Measurements from ENCODE around the gene DNAH6.

Gene DNAH6

DNA sequence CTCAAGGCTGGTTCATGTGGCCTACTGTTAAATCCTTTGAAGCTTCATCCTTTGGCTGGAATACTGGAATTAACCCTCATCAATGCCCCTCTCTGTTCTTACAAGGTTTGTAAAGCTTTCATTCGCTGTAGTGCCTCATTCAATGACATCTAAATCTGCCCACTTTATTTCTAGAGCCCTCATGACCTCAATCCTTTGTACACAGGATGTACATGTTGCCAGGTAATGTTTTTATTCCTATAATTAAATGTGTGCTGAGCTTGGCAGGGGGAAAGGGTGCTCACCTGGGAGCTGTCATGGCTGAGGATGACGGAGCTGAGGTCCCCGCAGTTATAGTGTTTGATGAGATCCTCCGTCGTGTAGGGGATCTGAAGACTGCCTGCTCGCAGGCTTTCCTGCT lies 325.3 kb downstream of the DNAH6 start:
- Histone ChIP-seq H3K9ac (ENCODE audit: low read depth, low read length) (no peak overlapping the region), H3K27me3 (ENCODE audit: insufficient read depth, low read length) (no peaks in the 10 kb centered on the region), H3K36me3 (ENCODE audit: insufficient read depth, low read length) (no peaks in the 10 kb centered on the region), H3K4me3 (ENCODE audit: low read length) (no peak overlapping the region), H3K9me3 (ENCODE audit: insufficient read depth, low read depth, low read length) (peaks cover 5% of the 10 kb centered on the region; the same call in 1 of the 2 replicates), H3K27ac (ENCODE audit: low read depth, low read length) (no peak overlapping the region), H3K4me1 (ENCODE audit: insufficient read depth, low read length) (no peaks in the 10 kb centered on the region)
- WGBS: 95% methylated on average over 6 of the region's 6 CpGs

DNA sequence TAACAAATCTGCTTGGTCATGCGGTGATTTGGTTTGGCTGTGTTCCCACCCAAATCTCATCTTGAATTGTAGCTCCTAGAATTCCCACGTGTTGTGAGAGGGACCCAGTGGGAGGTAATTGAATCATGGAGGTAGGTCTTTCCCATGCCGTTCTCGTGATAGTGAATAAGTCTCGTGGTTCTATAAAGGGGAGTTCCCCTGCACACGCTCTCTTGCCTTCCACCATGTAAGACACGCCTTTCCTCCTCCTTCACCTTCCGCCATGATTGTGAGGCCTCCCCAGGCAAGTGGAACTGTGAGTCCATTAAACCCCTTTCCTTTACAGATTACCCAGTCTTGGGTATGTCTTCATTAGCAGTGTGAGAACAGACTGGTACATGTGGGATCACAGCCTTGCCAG lies 327.8 kb downstream of the DNAH6 start:
- Histone ChIP-seq H3K9ac (ENCODE audit: low read depth, low read length) (no peak overlapping the region), H3K27ac (ENCODE audit: low read depth, low read length) (no peak overlapping the region), H3K4me1 (ENCODE audit: insufficient read depth, low read length) (no peaks in the 10 kb centered on the region), H3K9me3 (ENCODE audit: insufficient read depth, low read depth, low read length) (no peaks in the 10 kb centered on the region), H3K27me3 (ENCODE audit: insufficient read depth, low read length) (no peaks in the 10 kb centered on the region), H3K4me3 (ENCODE audit: low read length) (no peak overlapping the region), H3K36me3 (ENCODE audit: insufficient read depth, low read length) (no peaks in the 10 kb centered on the region)
- WGBS: 91% methylated on average over 8 of the region's 8 CpGs

GRCh38 chr2:84846041-84846663 lies 329.9 kb downstream of the DNAH6 start:
- Histone ChIP-seq H3K4me1 (ENCODE audit: insufficient read depth, low read length) (no peaks in the 10 kb centered on the region), H3K27me3 (ENCODE audit: insufficient read depth, low read length) (no peaks in the 10 kb centered on the region), H3K27ac (ENCODE audit: low read depth, low read length) (no peak overlapping the region), H3K9me3 (ENCODE audit: insufficient read depth, low read depth, low read length) (no peaks in the 10 kb centered on the region), H3K4me3 (ENCODE audit: low read length) (no peak overlapping the region), H3K36me3 (ENCODE audit: insufficient read depth, low read length) (no peaks in the 10 kb centered on the region), H3K9ac (ENCODE audit: low read depth, low read length) (no peak overlapping the region)
- WGBS: 92% methylated on average over 5 of the region's 5 CpGs

DNA sequence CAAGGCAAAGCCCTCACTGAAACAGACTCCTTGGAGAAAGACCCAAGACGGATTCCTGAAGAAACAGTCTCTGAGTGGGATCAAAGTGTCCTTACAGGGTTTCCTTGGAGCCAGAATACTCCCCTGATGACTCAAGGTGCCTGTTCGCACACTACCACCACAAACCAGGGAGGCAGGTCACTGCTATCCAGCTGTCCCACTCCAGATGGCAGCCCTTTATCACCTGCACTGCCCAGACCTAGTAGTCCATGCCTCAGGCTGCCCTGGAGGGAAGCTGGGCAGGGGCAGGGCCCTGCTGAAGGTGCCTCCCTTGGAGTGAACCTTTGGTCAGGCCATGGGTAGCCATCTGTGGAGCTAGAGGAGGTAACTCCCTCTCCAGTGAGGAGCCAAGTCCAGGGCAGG lies 330.4 kb downstream of the DNAH6 start:
- H3K4me3 ChIP-seq (ENCODE audit: low read length): no peak overlapping the region
- no peaks in the 10 kb centered on the region for H3K4me1 ChIP-seq (ENCODE audit: insufficient read depth, low read length)
- H3K9ac ChIP-seq (ENCODE audit: low read depth, low read length): no peak overlapping the region
- H3K9me3 ChIP-seq (ENCODE audit: insufficient read depth, low read depth, low read length): no peaks in the 10 kb centered on the region
- H3K27me3 ChIP-seq (ENCODE audit: insufficient read depth, low read length): no peaks in the 10 kb centered on the region
- H3K27ac ChIP-seq (ENCODE audit: low read depth, low read length): no peak overlapping the region
- WGBS: 85% methylated on average over 2 of the region's 2 CpGs
- no peaks in the 10 kb centered on the region for H3K36me3 ChIP-seq (ENCODE audit: insufficient read depth, low read length)

GRCh38 chr2:84847326-84848050 lies 331.2 kb downstream of the DNAH6 start:
- Histone ChIP-seq H3K36me3 (ENCODE audit: insufficient read depth, low read length) (no peaks in the 10 kb centered on the region), H3K27me3 (ENCODE audit: insufficient read depth, low read length) (no peaks in the 10 kb centered on the region), H3K9ac (ENCODE audit: low read depth, low read length) (no peak overlapping the region), H3K4me1 (ENCODE audit: insufficient read depth, low read length) (no peaks in the 10 kb centered on the region), H3K27ac (ENCODE audit: low read depth, low read length) (no peak overlapping the region), H3K4me3 (ENCODE audit: low read length) (no peak overlapping the region), H3K9me3 (ENCODE audit: insufficient read depth, low read depth, low read length) (no peaks in the 10 kb centered on the region)
- whole genome bisulfite sequencing: 88% methylated on average over 5 of the region's 5 CpGs

GRCh38 chr2:84849271-84849952 lies 333.1 kb downstream of the DNAH6 start:
- Histone ChIP-seq H3K4me1 (ENCODE audit: insufficient read depth, low read length) (no peaks in the 10 kb centered on the region), H3K27me3 (ENCODE audit: insufficient read depth, low read length) (peaks cover 5% of the 10 kb centered on the region), H3K9me3 (ENCODE audit: insufficient read depth, low read depth, low read length) (no peaks in the 10 kb centered on the region), H3K9ac (ENCODE audit: low read depth, low read length) (no peak overlapping the region), H3K36me3 (ENCODE audit: insufficient read depth, low read length) (no peaks in the 10 kb centered on the region), H3K27ac (ENCODE audit: low read depth, low read length) (no peak overlapping the region), H3K4me3 (ENCODE audit: low read length) (no peak overlapping the region)
- 89% methylated on average over 8 of the region's 8 CpGs for WGBS

GRCh38 chr2:84850471-84850870 lies 334.2 kb downstream of the DNAH6 start:
- Histone ChIP-seq H3K9ac (ENCODE audit: low read depth, low read length) (no peak overlapping the region), H3K27ac (ENCODE audit: low read depth, low read length) (no peak overlapping the region), H3K9me3 (ENCODE audit: insufficient read depth, low read depth, low read length) (no peaks in the 10 kb centered on the region), H3K4me3 (ENCODE audit: low read length) (no peak overlapping the region), H3K36me3 (ENCODE audit: insufficient read depth, low read length) (no peaks in the 10 kb centered on the region), H3K4me1 (ENCODE audit: insufficient read depth, low read length) (peaks cover 7% of the 10 kb centered on the region; the same call in 1 of the 2 replicates), H3K27me3 (ENCODE audit: insufficient read depth, low read length) (peaks cover 15% of the 10 kb centered on the region)
- WGBS: 86% methylated on average over 4 of the region's 4 CpGs

DNA sequence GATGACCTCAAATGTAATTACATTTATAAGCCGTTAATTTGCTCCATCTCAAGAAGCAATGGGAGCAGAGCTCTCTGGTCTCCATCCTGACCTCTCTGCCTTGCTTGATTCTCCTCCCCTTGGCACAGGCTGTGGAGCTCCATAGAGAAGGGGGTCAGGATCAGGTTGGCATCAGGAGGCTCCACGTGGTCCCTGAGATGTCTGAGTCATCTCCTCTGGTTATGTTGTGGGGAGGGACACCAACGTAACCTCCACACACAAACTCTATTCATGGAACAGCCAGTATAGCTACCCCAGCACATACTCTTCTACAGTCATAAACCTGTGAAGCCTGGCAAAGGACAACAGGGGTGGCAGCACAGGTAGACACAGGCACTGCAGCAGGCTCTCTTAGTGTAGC lies 335.6 kb downstream of the DNAH6 start:
- Histone ChIP-seq H3K27ac (ENCODE audit: low read depth, low read length) (no peak overlapping the region), H3K9ac (ENCODE audit: low read depth, low read length) (no peak overlapping the region), H3K27me3 (ENCODE audit: insufficient read depth, low read length) (peaks cover 29% of the 10 kb centered on the region), H3K36me3 (ENCODE audit: insufficient read depth, low read length) (no peaks in the 10 kb centered on the region), H3K4me3 (ENCODE audit: low read length) (no peak overlapping the region), H3K4me1 (ENCODE audit: insufficient read depth, low read length) (peaks cover 18% of the 10 kb centered on the region), H3K9me3 (ENCODE audit: insufficient read depth, low read depth, low read length) (no peaks in the 10 kb centered on the region)
- WGBS: 100% methylated on average over 2 of the region's 3 CpGs

GRCh38 chr2:84854850-84855249 lies 338.6 kb downstream of the DNAH6 start:
- 80% methylated on average over 4 of the region's 4 CpGs for WGBS

GRCh38 chr2:84855731-84856130 lies 339.4 kb downstream of the DNAH6 start:
- Histone ChIP-seq H3K4me3 (ENCODE audit: low read length) (peak overlapping the region; percentile 22; the same call in 1 of the 2 replicates), H3K4me1 (ENCODE audit: insufficient read depth, low read length) (peaks cover 18% of the 10 kb centered on the region), H3K27me3 (ENCODE audit: insufficient read depth, low read length) (peaks cover 40% of the 10 kb centered on the region), H3K27ac (ENCODE audit: low read depth, low read length) (no peak overlapping the region), H3K9me3 (ENCODE audit: insufficient read depth, low read depth, low read length) (no peaks in the 10 kb centered on the region), H3K36me3 (ENCODE audit: insufficient read depth, low read length) (no peaks in the 10 kb centered on the region), H3K9ac (ENCODE audit: low read depth, low read length) (no peak overlapping the region)
- WGBS: 4% methylated on average over 10 of the region's 11 CpGs

More at GRCh38 chr2:84854850-84855249, 338.6 kb downstream of the DNAH6 start:
- Histone ChIP-seq H3K4me1 (ENCODE audit: insufficient read depth, low read length) (peaks cover 18% of the 10 kb centered on the region), H3K36me3 (ENCODE audit: insufficient read depth, low read length) (no peaks in the 10 kb centered on the region), H3K4me3 (ENCODE audit: low read length) (no peak overlapping the region), H3K9me3 (ENCODE audit: insufficient read depth, low read depth, low read length) (no peaks in the 10 kb centered on the region), H3K27ac (ENCODE audit: low read depth, low read length) (no peak overlapping the region), H3K9ac (ENCODE audit: low read depth, low read length) (no peak overlapping the region), H3K27me3 (ENCODE audit: insufficient read depth, low read length) (peaks cover 40% of the 10 kb centered on the region)

DNA sequence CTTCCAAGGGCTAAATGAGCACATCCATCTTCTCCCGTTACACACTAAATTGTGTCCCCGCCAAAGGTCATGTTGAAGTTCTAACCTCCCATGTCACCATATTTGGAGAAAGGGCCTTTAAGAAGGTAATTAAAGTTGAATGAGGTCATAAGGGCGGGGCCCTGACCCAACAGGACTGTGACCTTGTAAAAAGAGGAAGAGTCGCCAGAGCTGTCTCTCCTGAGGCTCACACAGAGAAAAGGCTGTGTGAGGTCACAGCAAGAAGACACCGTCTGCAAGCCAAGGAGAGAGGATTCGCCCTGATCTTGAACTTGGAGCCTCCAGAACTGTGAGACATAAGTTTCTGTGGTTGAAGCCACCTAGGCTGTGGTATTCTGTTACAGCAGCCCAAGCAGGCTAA lies 340.5 kb downstream of the DNAH6 start:
- H3K36me3 ChIP-seq (ENCODE audit: insufficient read depth, low read length): no peaks in the 10 kb centered on the region
- H3K9me3 ChIP-seq (ENCODE audit: insufficient read depth, low read depth, low read length): no peaks in the 10 kb centered on the region
- 89% methylated on average over 6 of the region's 6 CpGs for WGBS
- H3K4me3 ChIP-seq (ENCODE audit: low read length): no peak overlapping the region
- H3K9ac ChIP-seq (ENCODE audit: low read depth, low read length): no peak overlapping the region
- H3K4me1 ChIP-seq (ENCODE audit: insufficient read depth, low read length): peaks cover 18% of the 10 kb centered on the region
- peaks cover 40% of the 10 kb centered on the region for H3K27me3 ChIP-seq (ENCODE audit: insufficient read depth, low read length)
- no peak overlapping the region for H3K27ac ChIP-seq (ENCODE audit: low read depth, low read length)

All from HUES64 (cell line).